ENCODE results near the gene EMC8.
A peak's percentile ranks its signal among the peaks of the same experiment; 100 is the strongest.

Gene EMC8

DNA sequence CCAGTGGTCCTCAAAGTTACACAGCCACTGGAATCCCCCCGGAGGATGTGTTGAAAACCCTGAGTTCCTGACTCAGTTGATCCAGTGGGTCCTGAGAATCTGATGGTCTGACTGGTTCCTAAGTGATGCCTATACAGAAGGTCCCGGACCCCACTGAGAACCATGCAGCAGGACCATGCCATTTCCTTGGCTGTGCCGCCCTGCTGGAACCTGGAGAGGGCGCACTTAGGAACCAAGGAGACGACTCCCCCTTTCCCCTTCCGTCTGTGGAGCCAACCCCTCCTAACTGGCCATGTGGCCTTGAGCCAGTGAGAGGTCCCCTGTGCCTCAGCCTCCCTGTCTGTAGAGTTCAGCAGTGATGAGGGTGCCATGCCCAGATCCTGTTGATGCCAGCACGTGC is 70.5 kb downstream of the EMC8 start:
- H3K4me3 ChIP-seq (ENCODE audit: control insufficient read depth, low read depth, low read length), result no peak overlapping the region
- DNase-seq (ENCODE audit: low read depth), result no peak
- TF ChIP-seq, protein P1, sequence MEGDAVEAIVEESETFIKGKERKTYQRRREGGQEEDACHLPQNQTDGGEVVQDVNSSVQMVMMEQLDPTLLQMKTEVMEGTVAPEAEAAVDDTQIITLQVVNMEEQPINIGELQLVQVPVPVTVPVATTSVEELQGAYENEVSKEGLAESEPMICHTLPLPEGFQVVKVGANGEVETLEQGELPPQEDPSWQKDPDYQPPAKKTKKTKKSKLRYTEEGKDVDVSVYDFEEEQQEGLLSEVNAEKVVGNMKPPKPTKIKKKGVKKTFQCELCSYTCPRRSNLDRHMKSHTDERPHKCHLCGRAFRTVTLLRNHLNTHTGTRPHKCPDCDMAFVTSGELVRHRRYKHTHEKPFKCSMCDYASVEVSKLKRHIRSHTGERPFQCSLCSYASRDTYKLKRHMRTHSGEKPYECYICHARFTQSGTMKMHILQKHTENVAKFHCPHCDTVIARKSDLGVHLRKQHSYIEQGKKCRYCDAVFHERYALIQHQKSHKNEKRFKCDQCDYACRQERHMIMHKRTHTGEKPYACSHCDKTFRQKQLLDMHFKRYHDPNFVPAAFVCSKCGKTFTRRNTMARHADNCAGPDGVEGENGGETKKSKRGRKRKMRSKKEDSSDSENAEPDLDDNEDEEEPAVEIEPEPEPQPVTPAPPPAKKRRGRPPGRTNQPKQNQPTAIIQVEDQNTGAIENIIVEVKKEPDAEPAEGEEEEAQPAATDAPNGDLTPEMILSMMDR (conservative IDR thresholded peaks at IDR 0.05; ENCODE audit: control insufficient read depth, insufficient read depth, low read depth, low read length), result peak; percentile 17

Measured in fibroblast of mammary gland (primary cell).